ENCODE results near the gene SIRT4. TPM values are rescaled to one million over a fixed set of nuclear protein-coding genes. Genes with fewer than 3 reads are reported as not detected.

Gene SIRT4
- total and polyA plus RNA-seq, 2 of the 4 experiments (the other 2 are of a cell fraction) = 0.87 to 2.0 TPM

GRCh38 chr12:120332041-120332440, 29.9 kb downstream of the SIRT4 start:
- Histone ChIP-seq H3K4ac (ENCODE audit: low read depth, low read length) (no peak overlapping the region), H4K5ac (ENCODE audit: low read depth, low read length) (no peak overlapping the region), H3K14ac (replicated peaks; ENCODE audit: low read depth, low read length) (no peak overlapping the region), H4K91ac (ENCODE audit: insufficient read depth, low read depth, low read length) (no peak overlapping the region), H3K56ac (ENCODE audit: extremely low read depth, insufficient read depth, low read length) (no peak overlapping the region), H3K4me1 (ENCODE audit: control insufficient read depth, insufficient read depth, low read length) (no peaks in the 10 kb centered on the region), H4K20me1 (ENCODE audit: insufficient read depth, low read length) (no peaks in the 10 kb centered on the region), H2AK9ac (replicated peaks; ENCODE audit: low read depth, low read length, poor library complexity) (no peak overlapping the region), H2BK5ac (ENCODE audit: low read depth, low read length, poor library complexity, severe bottlenecking) (no peak overlapping the region), H3K4me3 (ENCODE audit: insufficient read depth, low read depth, low read length) (no peak overlapping the region), H2AFZ (replicated peaks; ENCODE audit: low read length, poor library complexity) (no peak overlapping the region), H3K27ac (ENCODE audit: insufficient read depth, low read length) (no peak overlapping the region), H3K36me3 (ENCODE audit: control insufficient read depth, insufficient read depth, low read length) (no peaks in the 10 kb centered on the region), H3K9me3 (ENCODE audit: control insufficient read depth, insufficient read depth, low read length) (peaks cover 2% of the 10 kb centered on the region), H3K4me2 (ENCODE audit: low read depth, low read length) (no peak overlapping the region), H2AK5ac (ENCODE audit: low read depth, low read length) (no peak overlapping the region), H3K9me1 (ENCODE audit: insufficient read depth, low read length) (no peaks in the 10 kb centered on the region), H3K23ac (ENCODE audit: low read depth, low read length) (no peak overlapping the region), H2BK20ac (ENCODE audit: low read depth, low read length) (no peak overlapping the region), H3K18ac (ENCODE audit: low read depth, low read length) (no peak overlapping the region), H3K79me1 (ENCODE audit: low read depth in 1 of 2, low read length in 2 of 2) (no peaks in the 10 kb centered on the region), H4K8ac (ENCODE audit: low read depth in 2 of 2, low read length in 2 of 2) (no peak overlapping the region), H3K9ac (ENCODE audit: low read depth, low read length) (no peak overlapping the region), H2BK120ac (ENCODE audit: low read depth, low read length) (no peak overlapping the region), H3K27me3 (ENCODE audit: control insufficient read depth, insufficient read depth, low read length) (peaks cover 17% of the 10 kb centered on the region; the same call in 1 of the 2 replicates), H2BK15ac (ENCODE audit: low read depth, low read length) (no peak overlapping the region)
- no TSS peak for BruUV-seq (replicated peaks)
- ATAC-seq (ENCODE audit: low read depth) (no peak), DNase-seq (no peak)
- dilution Hi-C loops (cut with HindIII; ENCODE audit: low sequenced_read_pairs, unreplicated experiment) = no loop called here
- intact Hi-C loops (cut with micrococcal nuclease) = no loop called here
- in situ Hi-C loops (cut with MboI; ENCODE audit: low sequenced_read_pairs) = loop anchor here (25.0 kb wide), 1 partner anchor 105 kb away; the partner anchor contains the start of genes COX6A1, GATC and TRIAP1
- TF ChIP-seq MAFK (IDR thresholded peaks at IDR 0.05; ENCODE audit: low read depth, low read length) = no peak
- TF ChIP-seq CEBPB (IDR thresholded peaks at IDR 0.05; ENCODE audit: low read depth, low read length) = no peak
- no peak for TF ChIP-seq BHLHE40 (IDR thresholded peaks at IDR 0.05; ENCODE audit: low read depth, low read length)
- no peak for TF ChIP-seq CHD1 (IDR thresholded peaks at IDR 0.05; ENCODE audit: low read depth, low read length)
- no peak for TF ChIP-seq FOS (IDR thresholded peaks at IDR 0.05; ENCODE audit: low read depth, low read length)
- no peak for TF ChIP-seq ELK1 (IDR thresholded peaks at IDR 0.05; ENCODE audit: borderline replicate concordance, low read depth, low read length)
- no peak for TF ChIP-seq RAD21 (IDR thresholded peaks at IDR 0.05; ENCODE audit: low read length)
- no peak for TF ChIP-seq POLR2A (IDR thresholded peaks at IDR 0.05; ENCODE audit: low read depth, low read length)
- TF ChIP-seq RFX5 (IDR thresholded peaks at IDR 0.05; ENCODE audit: low read depth, low read length) = no peak
- TF ChIP-seq SMC3 (IDR thresholded peaks at IDR 0.05; ENCODE audit: low read depth, low read length) = no peak
- no peak for TF ChIP-seq NFE2L2 (IDR thresholded peaks at IDR 0.05; ENCODE audit: low read depth, low read length)
- no peak for TF ChIP-seq MAZ (IDR thresholded peaks at IDR 0.05; ENCODE audit: borderline replicate concordance, low read depth, low read length)
- TF ChIP-seq, protein P1, sequence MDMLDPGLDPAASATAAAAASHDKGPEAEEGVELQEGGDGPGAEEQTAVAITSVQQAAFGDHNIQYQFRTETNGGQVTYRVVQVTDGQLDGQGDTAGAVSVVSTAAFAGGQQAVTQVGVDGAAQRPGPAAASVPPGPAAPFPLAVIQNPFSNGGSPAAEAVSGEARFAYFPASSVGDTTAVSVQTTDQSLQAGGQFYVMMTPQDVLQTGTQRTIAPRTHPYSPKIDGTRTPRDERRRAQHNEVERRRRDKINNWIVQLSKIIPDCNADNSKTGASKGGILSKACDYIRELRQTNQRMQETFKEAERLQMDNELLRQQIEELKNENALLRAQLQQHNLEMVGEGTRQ (IDR thresholded peaks at IDR 0.05; ENCODE audit: low read depth, low read length) = no peak
- no peak for TF ChIP-seq CTCF (conservative IDR thresholded peaks at IDR 0.05; ENCODE audit: low read depth, low read length)
- no peak for TF ChIP-seq RCOR1 (IDR thresholded peaks at IDR 0.05; ENCODE audit: insufficient replicate concordance, low read length)
- WGBS, 2 experiments (ENCODE audit: extremely low coverage in 2 of 2, insufficient read length in 1 of 2) = 60% methylated on average over 1 of the region's 5 CpGs; no CpG with 5 or more reads in 1 of the 2 experiments
- POLR2A ChIA-PET (ENCODE audit: unreplicated experiment) = interaction anchor here (0.6 kb wide), 1 partner anchor 39 kb away, joined by 3 read pairs; no protein-coding TSS in a partner anchor
- CTCF ChIA-PET = no interaction called here
